DMS 273 (cell line): ENCODE data around the gene TBX6.
"Not testable (repeated sequence)": the region's sequence is repeated elsewhere in the genome, so short reads cannot be mapped to it uniquely, and the experiment has no call there.

Experiments
- DNase-seq: peaks from one replicate; lab custom pipeline; 2025; ENCODE audit not compliant: unreplicated experiment; lab: John Stamatoyannopoulos, UW

Gene TBX6

DNA sequence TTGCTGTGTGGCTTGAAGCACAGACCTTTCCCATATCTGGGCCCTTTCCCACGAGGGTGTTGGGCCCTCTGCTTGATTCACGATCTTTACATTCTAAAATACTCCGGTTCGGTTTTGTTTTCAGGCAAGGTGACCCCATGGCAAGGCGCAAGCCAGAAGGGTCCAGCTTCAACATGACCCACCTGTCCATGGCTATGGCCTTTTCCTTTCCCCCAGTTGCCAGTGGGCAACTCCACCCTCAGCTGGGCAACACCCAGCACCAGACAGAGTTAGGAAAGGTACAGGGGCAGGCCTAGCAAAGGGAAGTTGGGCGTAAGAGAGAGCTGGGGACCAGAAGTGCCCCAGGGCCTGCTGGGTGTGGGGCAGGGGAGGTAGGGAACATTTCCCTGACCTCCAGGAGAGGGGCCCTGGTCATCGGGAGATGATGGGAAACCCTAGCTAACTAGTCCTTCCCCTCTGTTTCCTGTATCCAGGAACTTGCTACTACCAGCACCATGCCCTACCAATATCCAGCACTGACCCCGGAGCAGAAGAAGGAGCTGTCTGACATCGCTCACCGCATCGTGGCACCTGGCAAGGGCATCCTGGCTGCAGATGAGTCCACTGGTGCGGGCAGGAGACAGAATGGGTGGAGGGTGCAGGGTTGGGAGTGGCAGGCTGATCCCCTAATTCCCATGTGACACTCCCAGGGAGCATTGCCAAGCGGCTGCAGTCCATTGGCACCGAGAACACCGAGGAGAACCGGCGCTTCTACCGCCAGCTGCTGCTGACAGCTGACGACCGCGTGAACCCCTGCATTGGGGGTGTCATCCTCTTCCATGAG lies 24.8 kb downstream of the TBX6 start:
- peak; percentile 70 for DNase-seq

DNA sequence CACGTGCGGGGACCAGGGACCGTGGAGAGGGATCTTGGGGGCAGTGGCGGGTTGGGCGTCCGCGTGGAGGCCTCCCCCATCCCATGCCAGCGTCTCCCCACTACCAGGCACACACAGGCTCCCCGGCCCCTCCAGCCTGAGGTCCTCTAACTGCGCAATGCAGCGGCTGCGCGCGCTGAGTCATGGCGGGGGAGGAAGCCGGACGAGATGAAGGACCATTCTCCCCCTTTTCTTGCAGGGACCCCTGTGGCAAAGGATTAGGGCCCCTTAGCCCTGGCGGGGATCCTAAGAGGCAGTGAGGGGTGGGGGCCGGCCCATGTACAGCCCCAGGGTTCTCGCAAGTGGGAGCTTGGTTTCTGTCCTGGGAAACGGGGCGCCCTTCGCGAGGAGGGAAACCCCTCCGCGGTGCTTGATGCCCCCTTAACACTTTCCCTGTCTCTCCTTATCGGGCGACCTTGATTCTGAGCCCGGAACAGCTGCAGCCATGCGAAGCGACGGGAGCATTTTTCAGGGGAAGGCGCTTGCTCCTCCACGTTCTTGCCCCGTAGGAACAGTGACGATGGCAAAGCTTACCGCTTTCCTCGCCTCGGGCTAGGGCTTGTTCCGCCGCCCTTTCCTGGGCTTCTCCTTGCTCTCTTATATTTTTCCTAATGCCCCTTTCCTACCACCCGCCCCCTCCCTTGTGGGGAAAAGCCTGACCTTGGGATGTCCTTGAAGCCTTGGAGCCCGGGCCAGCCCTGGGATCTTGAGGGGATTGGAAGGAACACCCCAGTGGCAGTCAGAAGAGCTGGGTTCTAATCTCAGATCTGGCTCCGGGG lies 25.6 kb downstream of the TBX6 start:
- peak; percentile 70 for DNase-seq

DNA sequence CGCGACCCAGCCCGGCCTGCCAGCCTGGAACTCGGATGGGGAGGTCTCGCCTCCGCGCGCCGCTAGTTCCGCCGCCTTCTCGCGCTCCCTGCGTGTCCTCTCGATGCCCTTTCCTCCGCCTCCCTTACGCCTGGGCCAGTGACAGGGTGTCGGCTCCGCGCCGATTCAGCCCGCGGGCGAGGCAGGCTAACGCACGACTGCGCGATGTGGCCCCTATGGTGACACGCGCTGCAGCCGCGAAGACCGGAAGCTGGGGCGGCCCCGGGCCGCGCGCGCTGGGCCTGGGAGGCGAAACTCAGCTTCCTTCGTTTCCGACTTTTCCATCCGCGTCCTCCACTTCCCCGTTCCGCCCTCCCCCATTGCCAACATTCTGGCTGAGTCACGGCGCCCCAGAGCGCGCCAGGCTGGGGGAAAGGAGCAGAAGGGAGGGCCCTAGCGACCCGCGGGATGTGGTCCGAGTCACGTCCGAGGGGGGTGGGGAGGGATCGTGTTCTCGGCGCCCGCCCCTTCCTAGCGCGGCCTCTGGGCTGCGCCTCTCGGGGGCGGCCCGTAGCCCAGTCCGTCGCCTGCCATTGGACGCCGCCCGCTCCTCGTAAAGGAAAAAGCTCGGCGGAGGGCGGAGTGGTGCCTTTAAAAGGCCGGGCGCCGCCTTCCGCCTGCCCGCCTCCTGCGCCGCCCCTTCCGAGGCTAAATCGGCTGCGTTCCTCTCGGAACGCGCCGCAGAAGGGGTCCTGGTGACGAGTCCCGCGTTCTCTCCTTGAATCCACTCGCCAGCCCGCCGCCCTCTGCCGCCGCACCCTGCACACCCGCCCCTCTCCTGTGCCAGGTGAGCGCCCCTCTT lies 26.4 kb downstream of the TBX6 start, which contains the start of gene ALDOA:
TSS of gene ALDOA (plus strand) at position 659 of the 841 bp plus-strand sequence. CDS start 1,138 bp downstream, outside the sequence.
- peak; percentile 99 for DNase-seq

DNA sequence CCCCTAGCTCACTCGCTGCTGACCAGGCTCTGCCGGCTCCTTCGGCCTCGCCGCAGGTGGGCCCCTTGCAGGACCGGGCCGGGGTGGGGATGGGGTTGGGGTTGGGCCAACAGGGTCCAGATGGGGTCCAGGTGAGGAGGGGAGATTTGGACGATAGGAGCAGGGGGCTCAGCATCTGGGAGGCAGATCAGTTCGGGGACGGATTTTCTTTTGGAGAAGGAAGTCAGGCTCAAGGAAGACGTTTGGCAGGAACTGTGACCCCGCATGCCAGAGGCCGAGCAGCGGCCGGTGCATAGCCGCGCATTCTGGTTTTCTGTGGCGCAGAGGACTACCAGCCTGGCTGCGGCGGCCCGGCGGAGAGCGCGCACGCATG lies 27.0 kb downstream of the TBX6 start:
- DNase-seq: no peak

DNA sequence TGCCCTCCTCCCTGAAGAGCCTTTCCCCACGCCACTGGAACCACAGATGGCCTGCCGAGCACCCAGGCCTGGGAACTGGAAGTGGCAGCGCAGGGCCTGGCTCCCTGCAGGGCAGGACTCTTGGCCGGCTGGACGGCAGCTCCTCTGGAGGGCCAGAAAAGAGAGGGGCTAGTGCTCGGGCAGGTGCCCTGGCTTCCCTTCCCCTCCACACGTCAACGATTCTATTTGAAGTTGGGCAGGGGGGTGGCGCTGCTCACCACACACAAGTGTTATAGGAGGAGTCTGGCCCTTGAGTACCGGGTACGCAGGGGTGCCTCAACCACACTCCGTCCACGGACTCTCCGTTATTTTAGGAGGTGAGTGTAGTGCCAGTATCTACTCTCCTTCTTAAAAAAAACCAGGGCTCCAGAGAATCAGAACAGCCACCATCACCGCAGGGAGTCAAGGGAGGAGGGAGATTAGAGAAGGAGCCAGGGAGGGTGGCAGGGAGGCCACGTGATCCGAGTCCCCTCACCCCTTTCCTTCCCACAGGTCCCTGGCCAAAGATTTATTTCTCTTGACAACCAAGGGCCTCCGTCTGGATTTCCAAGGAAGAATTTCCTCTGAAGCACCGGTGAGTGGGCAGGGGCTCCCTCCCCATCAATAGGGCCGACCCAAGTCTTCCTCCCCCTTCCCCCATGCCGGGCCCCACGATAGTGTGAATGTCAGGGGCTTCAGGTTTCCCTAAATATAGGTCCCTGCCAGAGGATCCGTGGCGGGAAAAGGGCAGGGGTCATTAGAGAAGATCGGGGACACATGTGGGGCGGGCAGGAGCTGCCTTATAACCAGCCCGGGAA lies 27.6 kb downstream of the TBX6 start:
- DNase-seq: peak; percentile 88

DNA sequence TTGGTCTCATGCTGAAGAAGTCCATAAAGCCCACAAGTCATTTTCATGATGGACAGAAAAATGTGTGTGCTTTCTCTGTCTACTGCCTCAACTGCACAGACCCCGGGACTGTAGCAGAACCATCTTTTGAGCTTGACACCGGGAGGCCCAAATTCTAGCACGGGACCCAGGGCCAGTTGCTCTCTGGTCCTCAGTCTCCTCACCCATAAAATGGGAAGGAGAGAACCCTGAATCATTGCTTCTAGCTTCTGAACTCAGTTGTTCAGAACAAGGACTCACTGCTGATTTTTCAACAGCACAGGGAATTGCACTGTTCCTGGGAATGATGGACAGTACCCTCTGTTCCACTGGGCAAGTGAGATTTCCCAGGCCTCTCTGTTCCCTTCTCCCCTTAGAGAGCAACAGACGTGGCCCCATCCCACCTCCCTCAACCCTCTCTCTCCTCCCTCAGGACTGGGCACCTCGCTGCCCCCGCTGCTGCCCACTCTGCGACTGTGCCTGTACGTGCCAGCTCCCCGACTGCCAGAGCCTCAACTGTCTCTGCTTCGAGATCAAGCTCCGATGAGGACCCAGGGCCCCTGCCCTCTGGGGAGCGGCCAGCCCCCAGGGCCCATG lies 28.3 kb downstream of the TBX6 start:
- no peak for DNase-seq

DNA sequence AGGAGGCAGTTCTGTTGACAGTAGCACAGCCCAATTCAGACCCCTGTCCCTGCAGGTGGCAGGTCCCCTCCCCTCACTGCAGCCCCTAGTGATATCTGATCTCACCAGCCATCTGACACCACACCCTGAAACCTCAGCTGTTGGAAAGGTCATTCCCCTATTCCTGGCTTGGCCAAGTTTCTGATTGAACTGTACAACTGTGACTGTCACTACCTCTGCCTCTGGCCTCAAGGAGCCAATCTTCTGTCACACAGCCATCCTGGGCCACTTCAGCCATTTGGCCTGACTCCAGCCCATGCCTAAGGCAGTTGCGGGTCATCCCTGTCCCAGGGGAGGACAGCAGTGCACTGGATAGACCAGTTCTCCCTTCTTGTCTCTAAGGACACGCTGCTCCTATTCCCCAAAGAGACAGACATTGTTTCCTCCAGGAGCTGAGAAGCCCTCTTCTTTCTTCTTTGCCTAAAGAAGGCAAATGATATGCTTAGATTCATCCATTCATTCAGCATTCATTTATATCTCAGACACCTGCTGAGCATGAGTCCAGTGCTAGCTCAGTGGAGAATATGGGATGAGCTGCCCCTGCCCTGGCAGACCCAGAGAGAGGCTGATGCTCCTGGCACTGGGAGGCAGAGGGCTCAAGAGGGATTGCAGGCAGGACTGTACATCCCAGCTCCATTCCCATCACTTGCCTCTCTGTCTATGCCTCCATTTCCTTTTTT lies 30.7 kb downstream of the TBX6 start:
- DNase-seq: no peak

DNA sequence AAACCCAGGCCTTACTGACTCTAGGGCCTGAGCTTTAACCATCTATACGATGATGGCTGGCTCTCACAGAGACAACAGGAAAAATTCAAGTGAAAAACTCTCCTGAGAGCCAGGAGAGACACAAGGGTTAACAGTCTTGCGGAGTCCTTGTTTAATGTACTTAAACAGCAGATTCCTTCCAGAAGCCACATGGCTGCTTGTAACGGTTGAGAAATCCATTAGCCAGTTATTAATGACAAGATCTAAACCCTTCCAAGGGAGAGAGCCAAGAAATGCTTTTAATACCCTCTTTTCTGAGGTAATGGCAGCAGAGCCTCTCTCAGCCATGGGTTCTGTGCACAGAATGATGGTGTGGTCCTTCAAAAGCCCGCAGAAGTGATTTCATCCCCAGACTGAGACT lies 31.4 kb downstream of the TBX6 start:
- no peak for DNase-seq

- peak; percentile 68 for DNase-seq
Observed at GRCh38 chr16:30054959-30055553, 36.7 kb downstream of the TBX6 start.

DNA sequence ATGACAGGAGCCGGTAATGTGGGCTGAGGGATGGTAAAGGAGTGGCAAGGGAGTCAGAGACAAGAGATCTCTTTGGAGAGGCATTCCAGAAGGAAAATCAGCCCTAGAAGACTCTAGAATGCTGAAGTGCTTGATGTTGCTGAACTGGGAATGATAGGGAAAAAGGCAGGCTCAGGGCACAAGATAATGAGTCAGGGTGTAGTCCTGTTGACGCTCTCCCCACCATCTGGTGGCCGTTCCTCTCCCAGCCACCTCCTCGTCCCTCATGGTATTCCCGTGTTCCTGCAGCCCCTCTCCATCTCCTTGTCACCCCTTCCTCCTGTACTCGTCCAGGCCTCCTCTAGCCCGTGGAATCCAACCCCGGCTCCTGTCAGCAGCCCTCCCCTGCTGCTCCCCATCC lies 37.3 kb downstream of the TBX6 start:
- peak; percentile 51 for DNase-seq

GRCh38 chr16:30053376-30054015 lies 38.2 kb downstream of the TBX6 start:
- no peak for DNase-seq

DNA sequence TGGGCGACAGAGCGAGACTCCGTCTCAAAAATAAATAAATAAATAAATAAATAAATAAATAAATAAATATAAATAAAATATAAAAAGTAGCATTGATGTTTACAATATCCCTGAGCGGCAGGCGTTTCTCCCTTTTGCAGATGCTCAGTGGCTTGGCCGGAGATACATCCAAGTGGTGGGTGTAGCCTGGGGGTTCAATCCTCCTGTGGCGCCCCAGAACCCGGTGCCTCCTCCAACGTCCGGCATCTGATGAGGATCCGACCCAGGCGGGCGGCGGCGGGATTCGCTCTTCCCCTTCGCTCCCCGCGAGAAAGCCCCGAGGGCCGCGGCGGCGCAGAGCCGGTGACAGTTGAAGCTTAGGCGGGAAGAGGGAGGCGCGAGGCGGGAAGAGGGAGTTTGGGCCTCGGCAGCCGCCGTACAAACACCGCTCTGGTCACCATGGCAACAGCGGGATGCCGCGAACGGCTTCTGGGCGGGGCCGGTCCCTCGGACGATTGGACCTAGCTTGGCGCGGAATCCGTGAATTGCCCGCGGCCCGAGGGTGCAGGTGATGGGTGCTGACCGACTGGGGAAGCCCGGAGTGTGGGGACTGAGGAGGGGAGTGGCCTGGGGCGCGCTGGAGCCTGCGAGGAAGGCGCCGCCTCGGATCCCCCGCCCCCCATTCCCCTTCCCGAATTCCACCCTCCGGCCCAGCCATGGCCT lies 38.9 kb downstream of the TBX6 start:
- peak; percentile 97 for DNase-seq

GRCh38 chr16:30051518-30051917 lies 40.2 kb downstream of the TBX6 start:
- no peak for DNase-seq

DNA sequence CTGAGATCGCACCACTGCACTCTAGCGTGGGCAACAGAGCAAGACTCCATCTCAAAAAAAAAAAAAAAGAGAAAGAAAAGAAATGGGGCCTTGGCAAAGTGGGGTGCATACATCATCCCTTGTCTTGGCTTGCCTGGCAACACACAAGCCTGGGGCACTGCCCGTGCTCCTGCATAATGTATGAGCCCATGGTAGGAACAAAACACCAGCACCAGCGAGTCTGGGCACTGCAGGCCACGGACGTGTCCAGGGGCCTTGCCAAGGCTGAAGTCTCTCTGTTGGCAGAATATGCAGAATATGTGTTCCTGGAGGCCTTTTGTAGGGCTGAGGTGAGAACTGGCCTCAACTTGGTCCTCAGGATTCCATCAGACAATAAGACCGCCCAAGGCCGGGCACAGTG lies 41.9 kb downstream of the TBX6 start:
- no peak for DNase-seq

DNA sequence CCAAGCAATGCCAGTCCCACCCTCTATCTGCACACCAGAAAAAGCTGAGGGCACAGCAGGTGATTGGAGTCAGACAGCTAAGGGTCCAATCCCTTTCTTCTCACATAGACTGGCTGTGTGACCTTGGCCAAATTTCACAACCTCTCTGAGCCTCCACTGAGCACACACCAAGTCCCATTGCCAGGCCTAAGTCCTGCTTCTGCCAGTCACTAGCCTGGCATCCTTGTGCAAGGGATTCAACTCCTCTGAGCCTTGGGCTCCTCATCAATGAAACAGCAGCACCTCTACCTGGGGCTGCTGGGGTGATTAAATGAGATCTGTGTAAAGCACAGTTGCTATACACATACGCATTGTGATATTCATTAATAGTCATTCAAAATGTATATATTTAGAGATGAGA lies 45.1 kb downstream of the TBX6 start:
- no peak for DNase-seq

DNA sequence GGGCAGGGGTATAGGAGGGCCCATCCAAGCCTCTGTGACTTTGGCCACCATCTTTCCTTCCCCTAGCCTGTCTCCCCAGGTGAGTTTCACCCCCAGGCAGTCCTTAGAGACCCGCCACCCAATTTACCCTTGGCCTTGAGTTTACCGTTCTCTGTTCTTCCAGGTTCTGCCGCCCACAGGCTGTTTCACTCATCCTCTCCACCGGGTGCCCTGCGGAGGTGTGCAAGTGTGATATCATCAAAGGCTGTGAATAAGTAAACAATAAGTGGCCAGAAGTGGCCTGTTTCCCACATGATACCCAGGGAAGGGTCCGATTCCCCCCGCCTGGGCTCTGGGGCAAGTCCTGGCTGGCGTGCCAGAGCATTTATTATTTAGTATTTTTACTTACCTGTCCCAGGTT lies 45.5 kb downstream of the TBX6 start:
- no peak for DNase-seq

GRCh38 chr16:30041841-30042240 lies 49.9 kb downstream of the TBX6 start:
- DNase-seq: peak; percentile 71

DNA sequence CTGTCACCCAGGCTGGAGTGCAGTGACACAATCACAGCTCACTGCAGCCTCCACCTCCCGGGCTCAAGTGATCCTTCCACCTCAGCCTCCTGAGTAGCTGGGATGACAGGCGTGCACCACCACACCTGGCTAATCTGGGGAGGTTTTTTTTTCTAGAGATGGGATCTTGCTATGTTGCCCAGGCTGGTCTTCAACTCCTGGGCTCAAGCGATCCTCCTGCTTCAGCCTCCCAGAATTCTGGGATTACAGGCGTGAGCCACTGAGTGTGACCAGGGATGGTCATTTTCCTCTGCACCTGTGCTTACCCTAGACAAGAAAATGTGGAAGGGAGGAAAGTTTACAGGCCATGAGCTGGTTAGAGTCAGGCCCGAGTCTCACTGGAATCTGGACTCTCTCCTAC lies 51.0 kb downstream of the TBX6 start:
- not testable (repeated sequence) for DNase-seq
